ENCODE measurements around the gene KCTD7.
"Not testable (repeated sequence)": the region's sequence is repeated elsewhere in the genome, so short reads cannot be mapped to it uniquely, and the experiment has no call there.

- not testable (repeated sequence) for TF ChIP-seq EP300 (IDR thresholded peaks at IDR 0.05; ENCODE audit: low read depth); POLR2A (IDR thresholded peaks at IDR 0.05); POLR2AphosphoS5 (IDR thresholded peaks at IDR 0.05)
- TF ChIP-seq, protein P1, sequence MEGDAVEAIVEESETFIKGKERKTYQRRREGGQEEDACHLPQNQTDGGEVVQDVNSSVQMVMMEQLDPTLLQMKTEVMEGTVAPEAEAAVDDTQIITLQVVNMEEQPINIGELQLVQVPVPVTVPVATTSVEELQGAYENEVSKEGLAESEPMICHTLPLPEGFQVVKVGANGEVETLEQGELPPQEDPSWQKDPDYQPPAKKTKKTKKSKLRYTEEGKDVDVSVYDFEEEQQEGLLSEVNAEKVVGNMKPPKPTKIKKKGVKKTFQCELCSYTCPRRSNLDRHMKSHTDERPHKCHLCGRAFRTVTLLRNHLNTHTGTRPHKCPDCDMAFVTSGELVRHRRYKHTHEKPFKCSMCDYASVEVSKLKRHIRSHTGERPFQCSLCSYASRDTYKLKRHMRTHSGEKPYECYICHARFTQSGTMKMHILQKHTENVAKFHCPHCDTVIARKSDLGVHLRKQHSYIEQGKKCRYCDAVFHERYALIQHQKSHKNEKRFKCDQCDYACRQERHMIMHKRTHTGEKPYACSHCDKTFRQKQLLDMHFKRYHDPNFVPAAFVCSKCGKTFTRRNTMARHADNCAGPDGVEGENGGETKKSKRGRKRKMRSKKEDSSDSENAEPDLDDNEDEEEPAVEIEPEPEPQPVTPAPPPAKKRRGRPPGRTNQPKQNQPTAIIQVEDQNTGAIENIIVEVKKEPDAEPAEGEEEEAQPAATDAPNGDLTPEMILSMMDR (IDR thresholded peaks at IDR 0.05) = not testable (repeated sequence)
Measured at GRCh38 chr7:66635982-66636546, 7.4 kb downstream of the KCTD7 start.

All from transverse colon (tissue), 4 donors.